ENCODE data around the gene NOTCH1. TPM values are rescaled to one million over a fixed set of nuclear protein-coding genes. Genes with fewer than 3 reads are reported as not detected.

NOTCH1 gene
- total and polyA plus RNA-seq, 2 of the 4 experiments (the other 2 are of a cell fraction): 1.8 to 6.0 TPM

- CTCF ChIA-PET: no interaction called here
- Histone ChIP-seq H3K14ac (replicated peaks; ENCODE audit: low read depth, low read length) (no peak overlapping the region), H2AFZ (replicated peaks; ENCODE audit: low read length, poor library complexity) (no peak overlapping the region), H3K23ac (ENCODE audit: low read depth, low read length) (no peak overlapping the region), H4K91ac (ENCODE audit: insufficient read depth, low read depth, low read length) (no peak overlapping the region), H3K27me3 (ENCODE audit: control insufficient read depth, insufficient read depth, low read length) (no peaks in the 10 kb centered on the region), H3K4me3 (ENCODE audit: insufficient read depth, low read depth, low read length) (no peak overlapping the region), H3K4me1 (ENCODE audit: control insufficient read depth, insufficient read depth, low read length) (0 out of 2 replicates have a peak, but pooled peaks cover 1% of the 10 kb centered on the region), H3K9ac (ENCODE audit: low read depth, low read length) (no peak overlapping the region), H3K4me2 (ENCODE audit: low read depth, low read length) (no peak overlapping the region), H3K56ac (ENCODE audit: extremely low read depth, insufficient read depth, low read length) (no peak overlapping the region), H3K79me1 (ENCODE audit: low read depth in 1 of 2, low read length in 2 of 2) (peaks cover 5 to 60% of the 10 kb centered on the region in 2 experiments; a peak in 3 of 4 replicates), H3K36me3 (ENCODE audit: control insufficient read depth, insufficient read depth, low read length) (peaks cover 21% of the 10 kb centered on the region; the same call in 1 of the 2 replicates), H2AK5ac (ENCODE audit: low read depth, low read length) (no peak overlapping the region), H4K8ac (ENCODE audit: low read depth in 2 of 2, low read length in 2 of 2) (no peak overlapping the region), H2AK9ac (replicated peaks; ENCODE audit: low read depth, low read length, poor library complexity) (peak overlapping the region; percentile 28), H4K5ac (ENCODE audit: low read depth, low read length) (no peak overlapping the region), H2BK15ac (ENCODE audit: low read depth, low read length) (no peak overlapping the region), H3K9me3 (ENCODE audit: control insufficient read depth, insufficient read depth, low read length) (no peaks in the 10 kb centered on the region), H3K4ac (ENCODE audit: low read depth, low read length) (no peak overlapping the region), H2BK5ac (ENCODE audit: low read depth, low read length, poor library complexity, severe bottlenecking) (no peak overlapping the region), H2BK20ac (ENCODE audit: low read depth, low read length) (no peak overlapping the region), H3K27ac (ENCODE audit: insufficient read depth, low read length) (no peak overlapping the region), H4K20me1 (ENCODE audit: insufficient read depth, low read length) (peaks cover 67% of the 10 kb centered on the region), H3K18ac (ENCODE audit: low read depth, low read length) (no peak overlapping the region), H3K9me1 (ENCODE audit: insufficient read depth, low read length) (no peaks in the 10 kb centered on the region), H2BK120ac (ENCODE audit: low read depth, low read length) (no peak overlapping the region)
- in situ Hi-C loops (cut with MboI; ENCODE audit: low sequenced_read_pairs) (no loop called here), intact Hi-C loops (cut with micrococcal nuclease) (no loop called here), dilution Hi-C loops (cut with HindIII; ENCODE audit: low sequenced_read_pairs, unreplicated experiment) (no loop called here)
- no peak for ATAC-seq (ENCODE audit: low read depth)
- BruUV-seq (replicated peaks): no TSS peak
- TF ChIP-seq BHLHE40 (IDR thresholded peaks at IDR 0.05; ENCODE audit: low read depth, low read length) (no peak), MAFK (IDR thresholded peaks at IDR 0.05; ENCODE audit: low read depth, low read length) (no peak), FOS (IDR thresholded peaks at IDR 0.05; ENCODE audit: low read depth, low read length) (no peak), RCOR1 (IDR thresholded peaks at IDR 0.05; ENCODE audit: insufficient replicate concordance, low read length) (no peak), CHD1 (IDR thresholded peaks at IDR 0.05; ENCODE audit: low read depth, low read length) (no peak), MXI1 (IDR thresholded peaks at IDR 0.05; ENCODE audit: borderline replicate concordance, low read depth, low read length) (no peak), SMC3 (IDR thresholded peaks at IDR 0.05; ENCODE audit: low read depth, low read length) (no peak)
- TF ChIP-seq, protein P1, sequence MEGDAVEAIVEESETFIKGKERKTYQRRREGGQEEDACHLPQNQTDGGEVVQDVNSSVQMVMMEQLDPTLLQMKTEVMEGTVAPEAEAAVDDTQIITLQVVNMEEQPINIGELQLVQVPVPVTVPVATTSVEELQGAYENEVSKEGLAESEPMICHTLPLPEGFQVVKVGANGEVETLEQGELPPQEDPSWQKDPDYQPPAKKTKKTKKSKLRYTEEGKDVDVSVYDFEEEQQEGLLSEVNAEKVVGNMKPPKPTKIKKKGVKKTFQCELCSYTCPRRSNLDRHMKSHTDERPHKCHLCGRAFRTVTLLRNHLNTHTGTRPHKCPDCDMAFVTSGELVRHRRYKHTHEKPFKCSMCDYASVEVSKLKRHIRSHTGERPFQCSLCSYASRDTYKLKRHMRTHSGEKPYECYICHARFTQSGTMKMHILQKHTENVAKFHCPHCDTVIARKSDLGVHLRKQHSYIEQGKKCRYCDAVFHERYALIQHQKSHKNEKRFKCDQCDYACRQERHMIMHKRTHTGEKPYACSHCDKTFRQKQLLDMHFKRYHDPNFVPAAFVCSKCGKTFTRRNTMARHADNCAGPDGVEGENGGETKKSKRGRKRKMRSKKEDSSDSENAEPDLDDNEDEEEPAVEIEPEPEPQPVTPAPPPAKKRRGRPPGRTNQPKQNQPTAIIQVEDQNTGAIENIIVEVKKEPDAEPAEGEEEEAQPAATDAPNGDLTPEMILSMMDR (conservative IDR thresholded peaks at IDR 0.05; ENCODE audit: low read depth, low read length): no peak
- TF ChIP-seq, protein P2, sequence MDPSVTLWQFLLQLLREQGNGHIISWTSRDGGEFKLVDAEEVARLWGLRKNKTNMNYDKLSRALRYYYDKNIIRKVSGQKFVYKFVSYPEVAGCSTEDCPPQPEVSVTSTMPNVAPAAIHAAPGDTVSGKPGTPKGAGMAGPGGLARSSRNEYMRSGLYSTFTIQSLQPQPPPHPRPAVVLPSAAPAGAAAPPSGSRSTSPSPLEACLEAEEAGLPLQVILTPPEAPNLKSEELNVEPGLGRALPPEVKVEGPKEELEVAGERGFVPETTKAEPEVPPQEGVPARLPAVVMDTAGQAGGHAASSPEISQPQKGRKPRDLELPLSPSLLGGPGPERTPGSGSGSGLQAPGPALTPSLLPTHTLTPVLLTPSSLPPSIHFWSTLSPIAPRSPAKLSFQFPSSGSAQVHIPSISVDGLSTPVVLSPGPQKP (IDR thresholded peaks at IDR 0.05; ENCODE audit: borderline replicate concordance, low read depth, low read length): no peak
- DNase-seq: no peak
- 74% methylated on average over 18 of the region's 35 CpGs; no CpG with 5 or more reads in 1 of the 2 experiments for WGBS, 2 experiments (ENCODE audit: extremely low coverage in 2 of 2, insufficient read length in 1 of 2)
- POLR2A ChIA-PET (ENCODE audit: unreplicated experiment): no interaction called here
Observed at GRCh38 chr9:136532799-136533774, 12.8 kb downstream of the NOTCH1 start.

All from IMR-90 (cell line).